Measurements from ENCODE around the gene TMCO4.

Gene TMCO4

DNA sequence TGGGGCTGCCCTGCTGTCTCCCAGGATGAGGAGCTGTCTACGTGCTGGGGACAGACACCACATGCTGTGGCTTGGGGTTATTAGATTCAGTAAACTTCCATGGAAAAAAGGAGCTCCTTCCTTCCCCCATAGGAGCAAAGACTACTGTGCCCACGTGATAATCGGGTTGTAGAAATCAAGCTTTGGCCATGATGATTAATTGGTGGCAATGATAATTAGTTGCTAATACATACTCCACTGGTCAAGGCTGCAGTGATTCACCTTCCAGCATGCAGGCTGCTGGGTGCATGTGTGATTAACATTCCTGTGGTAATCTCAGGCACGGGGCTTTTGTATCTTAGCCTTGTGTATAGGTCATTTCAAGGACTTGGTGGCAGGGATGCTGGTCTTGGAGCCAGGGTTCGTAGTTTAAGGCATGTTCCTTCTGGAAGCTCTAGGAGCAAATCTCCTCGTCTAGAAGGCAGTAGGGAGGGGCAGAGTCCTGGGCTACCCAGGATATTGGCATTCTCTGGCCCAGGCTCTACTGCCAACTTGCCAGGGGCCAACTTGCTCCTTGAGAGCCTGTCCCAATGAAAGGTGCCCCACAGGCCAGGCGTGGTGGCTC lies 41.4 kb downstream of the TMCO4 start:
- peaks cover 3% of the 10 kb centered on the region for H3K9me3 Mint-ChIP-seq
- H3K27me3 Mint-ChIP-seq: no peaks in the 10 kb centered on the region
- ATAC-seq (ENCODE audit: low read depth) (no peak), DNase-seq (ENCODE audit: low spot score in 2 of 2) (no peak)
- H3K4me1 Mint-ChIP-seq: no peaks in the 10 kb centered on the region
- H3K27ac Mint-ChIP-seq: no peak overlapping the region
- peaks cover 23% of the 10 kb centered on the region for H3K36me3 Mint-ChIP-seq
- no peak overlapping the region for H3K4me3 Mint-ChIP-seq

DNA sequence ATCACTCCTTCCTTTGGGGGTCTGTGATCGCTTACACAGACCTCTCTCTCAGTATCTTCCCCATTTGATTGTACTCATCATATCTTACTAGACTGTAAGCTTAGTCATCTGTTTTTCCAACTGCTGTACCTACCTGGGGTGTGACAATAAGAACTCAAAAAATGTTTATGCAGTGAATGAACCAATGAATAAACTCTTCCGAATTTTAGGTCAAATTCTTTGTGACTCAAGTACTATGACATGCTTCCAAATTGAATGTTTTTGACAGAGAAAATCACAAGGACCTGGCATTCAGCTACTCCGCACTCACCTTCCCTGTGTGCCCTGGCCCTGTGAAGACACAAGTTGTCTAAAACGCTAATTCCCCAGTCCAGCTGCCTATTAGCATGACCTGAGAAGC lies 42.1 kb downstream of the TMCO4 start:
- peaks cover 3% of the 10 kb centered on the region for H3K9me3 Mint-ChIP-seq
- DNase-seq (ENCODE audit: low spot score in 2 of 2) (no peak), ATAC-seq (ENCODE audit: low read depth) (no peak)
- H3K27ac Mint-ChIP-seq: no peak overlapping the region
- H3K4me1 Mint-ChIP-seq: no peaks in the 10 kb centered on the region
- peaks cover 26% of the 10 kb centered on the region for H3K36me3 Mint-ChIP-seq
- no peak overlapping the region for H3K4me3 Mint-ChIP-seq
- no peaks in the 10 kb centered on the region for H3K27me3 Mint-ChIP-seq

DNA sequence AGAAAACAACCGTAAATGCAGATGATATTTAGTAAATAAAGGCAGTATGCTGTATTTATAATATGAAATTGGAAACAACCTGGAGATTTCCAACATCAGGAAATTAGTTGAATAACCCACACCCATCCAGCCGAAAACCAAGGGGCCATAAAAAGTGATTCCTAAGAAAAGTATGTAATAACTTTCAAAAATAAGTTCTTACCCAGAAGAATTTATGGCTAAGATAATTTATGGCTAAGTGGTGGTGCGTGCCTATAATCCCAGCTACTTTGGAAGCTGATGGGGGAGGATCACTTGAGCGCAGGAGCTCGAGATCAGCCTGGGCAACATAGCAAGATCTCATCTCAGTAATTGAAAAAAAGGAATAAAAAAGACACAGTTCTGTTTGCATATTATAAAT lies 43.2 kb downstream of the TMCO4 start:
- Mint-ChIP-seq H3K4me3 (no peak overlapping the region), H3K27ac (no peak overlapping the region), H3K27me3 (no peaks in the 10 kb centered on the region), H3K36me3 (peaks cover 33% of the 10 kb centered on the region), H3K4me1 (no peaks in the 10 kb centered on the region), H3K9me3 (peaks cover 3% of the 10 kb centered on the region)
- DNase-seq (ENCODE audit: low spot score in 2 of 2) (no peak), ATAC-seq (ENCODE audit: low read depth) (no peak)

DNA sequence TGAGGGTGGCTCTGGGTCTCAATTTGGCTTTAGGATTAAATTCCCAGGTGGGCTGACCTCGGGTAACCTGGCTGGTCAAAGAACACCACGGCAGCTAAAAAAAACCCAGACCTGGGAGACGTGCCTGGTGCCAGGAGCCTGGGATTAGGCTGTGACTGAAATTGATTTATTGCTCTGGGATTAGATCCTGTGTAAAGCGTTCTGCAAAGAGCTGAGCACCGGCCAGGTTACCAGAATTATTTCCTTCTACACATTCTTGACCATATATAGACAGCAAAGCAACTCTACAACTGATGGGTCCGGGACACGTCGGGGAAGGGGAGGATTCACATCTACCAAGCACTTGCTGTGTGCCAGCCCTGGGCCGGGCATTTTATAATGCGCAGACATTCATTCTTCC lies 45.2 kb downstream of the TMCO4 start:
- H3K4me3 Mint-ChIP-seq: no peak overlapping the region
- H3K4me1 Mint-ChIP-seq: no peaks in the 10 kb centered on the region
- H3K27me3 Mint-ChIP-seq: no peaks in the 10 kb centered on the region
- peaks cover 40% of the 10 kb centered on the region for H3K36me3 Mint-ChIP-seq
- peaks cover 5% of the 10 kb centered on the region for H3K9me3 Mint-ChIP-seq
- no peak overlapping the region for H3K27ac Mint-ChIP-seq
- ATAC-seq (ENCODE audit: low read depth) (no peak), DNase-seq (ENCODE audit: low spot score in 2 of 2) (no peak)

DNA sequence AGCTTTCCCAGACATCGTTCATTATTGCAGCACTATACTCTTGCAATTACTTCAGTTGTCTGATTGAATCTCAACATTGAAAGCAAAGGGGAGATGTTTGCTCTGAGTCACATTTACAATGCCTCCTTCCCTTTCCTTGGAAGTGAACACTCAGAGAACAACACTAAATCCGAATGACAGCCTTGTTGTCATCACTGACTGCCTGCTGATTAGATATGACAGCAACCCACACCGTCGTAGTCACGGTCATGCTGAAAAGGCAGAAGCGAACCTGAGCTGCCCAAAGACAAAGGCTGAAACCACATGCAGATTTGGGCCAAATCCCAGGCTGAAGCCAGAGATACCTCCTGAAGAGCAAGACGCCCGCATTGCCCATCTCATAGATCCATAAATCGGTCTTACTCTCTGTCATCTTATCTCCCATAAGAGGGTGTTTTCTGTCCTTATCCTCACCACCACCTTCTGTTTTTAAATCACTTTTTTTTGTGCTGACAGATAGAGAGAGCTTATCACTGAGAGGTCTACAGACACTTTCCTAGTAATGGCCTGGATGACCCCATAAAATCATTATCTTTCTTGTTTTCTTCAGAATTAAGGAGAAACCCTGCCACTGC lies 47.5 kb downstream of the TMCO4 start:
- no peaks in the 10 kb centered on the region for H3K27me3 Mint-ChIP-seq
- no peak overlapping the region for H3K4me3 Mint-ChIP-seq
- peaks cover 2% of the 10 kb centered on the region for H3K9me3 Mint-ChIP-seq
- no peak overlapping the region for H3K27ac Mint-ChIP-seq
- ATAC-seq (ENCODE audit: low read depth) (no peak), DNase-seq (ENCODE audit: low spot score in 2 of 2) (no peak)
- H3K36me3 Mint-ChIP-seq: peaks cover 33% of the 10 kb centered on the region
- no peaks in the 10 kb centered on the region for H3K4me1 Mint-ChIP-seq

DNA sequence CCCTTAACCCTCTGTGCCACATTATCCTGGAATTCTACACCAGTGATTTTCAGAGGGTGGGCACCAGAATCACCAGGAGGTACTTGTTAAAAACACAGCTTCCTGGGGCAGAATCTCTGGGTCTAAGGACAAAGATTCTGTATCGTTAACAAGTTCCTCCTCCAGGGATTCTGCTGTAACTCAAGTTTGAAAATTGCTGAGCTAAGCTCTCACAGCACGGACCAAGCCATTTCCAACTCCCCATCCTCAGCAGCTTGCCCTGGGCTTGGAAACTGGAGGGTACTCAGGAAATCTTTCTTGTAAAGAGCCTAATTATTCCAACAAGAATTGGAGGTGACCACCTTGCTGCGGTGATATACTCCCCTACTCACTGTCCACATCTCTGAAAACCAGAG lies 48.8 kb downstream of the TMCO4 start:
- Mint-ChIP-seq H3K36me3 (peaks cover 37% of the 10 kb centered on the region), H3K4me1 (no peaks in the 10 kb centered on the region), H3K9me3 (peaks cover 2% of the 10 kb centered on the region), H3K4me3 (no peak overlapping the region), H3K27me3 (no peaks in the 10 kb centered on the region), H3K27ac (no peak overlapping the region)
- ATAC-seq (ENCODE audit: low read depth) (no peak), DNase-seq (ENCODE audit: low spot score in 2 of 2) (no peak)

DNA sequence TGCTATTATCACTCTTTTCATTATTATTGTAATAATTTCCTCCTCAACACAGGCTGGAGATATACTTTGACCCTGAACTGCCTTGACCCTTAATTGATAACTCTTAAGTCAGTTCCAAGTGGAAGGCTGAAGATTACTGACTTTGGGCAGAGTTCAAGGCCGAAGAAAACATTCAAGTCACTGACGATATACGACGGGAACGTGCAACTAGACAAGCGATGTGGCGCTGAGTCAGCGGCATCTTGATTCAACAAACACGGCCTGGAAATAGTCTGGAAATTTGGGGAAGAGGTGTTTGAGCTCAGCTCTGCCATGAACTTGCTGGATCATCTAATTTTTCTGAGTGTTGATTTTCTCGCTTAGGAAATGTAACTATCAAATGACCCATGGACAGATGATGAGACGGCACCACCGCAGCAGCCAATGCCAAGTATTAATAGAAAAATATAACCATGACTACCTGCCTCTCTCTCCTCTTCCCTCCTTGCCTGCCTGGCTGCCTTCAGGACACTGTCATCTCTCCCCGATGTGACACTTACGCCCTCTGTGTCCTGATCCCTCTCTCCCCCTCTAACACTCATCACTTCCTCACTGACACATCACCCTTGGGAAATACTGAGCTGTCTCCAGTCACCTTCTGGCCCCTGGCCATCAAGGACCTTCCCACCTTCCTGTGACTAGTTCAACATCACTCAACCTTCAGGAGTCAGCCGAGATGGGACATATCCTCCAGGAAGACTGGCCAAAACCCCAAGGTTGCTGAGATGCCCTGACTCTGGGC lies 49.4 kb downstream of the TMCO4 start:
- H3K9me3 Mint-ChIP-seq: peaks cover 2% of the 10 kb centered on the region
- ATAC-seq (ENCODE audit: low read depth): no peak
- H3K4me1 Mint-ChIP-seq: no peaks in the 10 kb centered on the region
- no peak overlapping the region for H3K4me3 Mint-ChIP-seq
- DNase-seq (ENCODE audit: low spot score in 2 of 2): no peak
- no peak overlapping the region for H3K27ac Mint-ChIP-seq
- no peaks in the 10 kb centered on the region for H3K27me3 Mint-ChIP-seq
- H3K36me3 Mint-ChIP-seq: peaks cover 40% of the 10 kb centered on the region

DNA sequence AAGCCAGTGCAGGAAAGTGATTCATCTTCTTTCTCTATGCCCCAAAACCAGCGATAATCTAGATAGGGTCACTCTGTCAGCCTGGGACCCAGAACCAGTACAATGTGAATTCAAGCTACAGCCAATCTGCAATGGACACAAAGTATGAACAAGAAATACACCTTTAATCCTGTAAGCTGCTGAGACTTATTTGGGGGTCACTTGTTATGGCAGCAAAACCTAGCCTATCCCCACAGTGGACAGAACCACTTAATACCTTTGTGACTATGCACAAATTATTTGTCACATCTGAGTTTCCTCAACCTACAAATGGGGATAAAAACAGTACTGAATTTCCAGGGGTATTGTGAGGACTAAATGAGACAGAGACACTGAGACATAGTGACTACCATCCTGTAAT lies 50.0 kb downstream of the TMCO4 start:
- Mint-ChIP-seq H3K27me3 (no peaks in the 10 kb centered on the region), H3K9me3 (peaks cover 2% of the 10 kb centered on the region), H3K4me1 (no peaks in the 10 kb centered on the region), H3K36me3 (peaks cover 44% of the 10 kb centered on the region), H3K4me3 (no peak overlapping the region), H3K27ac (no peak overlapping the region)
- no peak for ATAC-seq (ENCODE audit: low read depth)
- no peak for DNase-seq (ENCODE audit: low spot score in 2 of 2)

DNA sequence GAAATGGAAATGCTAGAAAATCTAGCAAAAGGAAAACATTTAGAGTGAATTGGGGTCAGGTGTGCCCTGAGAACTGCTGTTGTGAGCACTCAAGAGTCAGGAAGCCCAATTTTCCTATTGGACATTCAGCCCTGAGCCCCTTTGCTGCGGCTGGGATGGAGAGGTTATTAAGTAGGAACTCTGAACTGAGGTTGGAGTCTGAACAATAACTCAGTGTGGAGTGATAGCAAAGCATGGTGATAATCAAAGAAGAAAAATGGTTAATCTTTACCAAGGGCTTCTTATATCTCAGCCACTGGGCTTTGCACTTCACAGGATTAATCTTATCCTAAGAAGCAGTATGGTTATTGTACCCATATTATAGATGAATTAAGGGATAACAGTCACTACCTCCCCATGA lies 52.0 kb downstream of the TMCO4 start:
- ATAC-seq (ENCODE audit: low read depth) (no peak), DNase-seq (ENCODE audit: low spot score in 2 of 2) (no peak)
- H3K9me3 Mint-ChIP-seq: peaks cover 2% of the 10 kb centered on the region
- H3K27me3 Mint-ChIP-seq: no peaks in the 10 kb centered on the region
- H3K27ac Mint-ChIP-seq: no peak overlapping the region
- no peaks in the 10 kb centered on the region for H3K4me1 Mint-ChIP-seq
- H3K36me3 Mint-ChIP-seq: peaks cover 53% of the 10 kb centered on the region
- no peak overlapping the region for H3K4me3 Mint-ChIP-seq

DNA sequence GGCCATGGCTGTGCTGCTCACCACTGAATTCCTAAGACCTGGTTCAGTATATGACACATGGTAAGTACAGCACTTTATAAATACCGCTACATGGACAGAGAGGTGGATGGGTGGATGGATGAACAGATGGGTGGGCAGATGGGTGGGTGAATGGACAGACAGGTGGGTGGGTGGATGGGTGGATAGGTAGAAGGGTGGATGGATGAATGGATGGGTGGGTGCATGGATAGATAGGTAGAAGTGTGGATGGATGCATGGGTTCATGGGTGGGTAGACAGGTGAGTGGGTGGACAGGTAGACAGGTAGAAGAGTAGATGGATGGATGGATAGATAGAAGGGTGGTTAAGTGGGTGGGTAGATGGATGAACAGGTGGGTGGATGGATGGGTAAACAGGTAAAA lies 54.8 kb downstream of the TMCO4 start:
- no peak for DNase-seq (ENCODE audit: low spot score in 2 of 2)
- H3K36me3 Mint-ChIP-seq: peaks cover 51% of the 10 kb centered on the region
- no peak overlapping the region for H3K27ac Mint-ChIP-seq
- H3K4me1 Mint-ChIP-seq: no peaks in the 10 kb centered on the region
- no peaks in the 10 kb centered on the region for H3K27me3 Mint-ChIP-seq
- no peak for ATAC-seq (ENCODE audit: low read depth)
- H3K4me3 Mint-ChIP-seq: no peak overlapping the region
- H3K9me3 Mint-ChIP-seq: no peaks in the 10 kb centered on the region

DNA sequence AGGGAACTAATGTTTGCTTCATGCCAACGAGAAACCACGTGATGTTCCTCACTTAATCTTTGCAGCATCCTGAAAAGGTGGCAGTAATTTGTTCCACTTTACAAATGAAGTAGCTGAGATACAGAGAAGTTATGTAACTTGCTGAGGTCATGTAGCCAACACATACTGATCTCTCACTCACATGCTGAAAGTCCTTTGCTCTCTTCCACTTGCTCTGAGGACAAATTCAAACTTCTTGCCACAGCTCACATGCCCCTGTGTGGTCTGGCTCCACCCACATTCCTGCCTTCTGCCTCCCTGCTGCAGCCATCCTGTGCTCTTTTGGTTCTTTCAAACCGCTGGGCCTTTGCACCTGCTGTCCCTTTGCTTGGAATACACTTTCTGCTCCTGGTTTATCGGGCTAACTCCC lies 55.4 kb downstream of the TMCO4 start:
- Mint-ChIP-seq H3K27ac (no peak overlapping the region), H3K4me1 (no peaks in the 10 kb centered on the region), H3K27me3 (no peaks in the 10 kb centered on the region), H3K4me3 (no peak overlapping the region), H3K36me3 (peaks cover 54% of the 10 kb centered on the region), H3K9me3 (no peaks in the 10 kb centered on the region)
- DNase-seq (ENCODE audit: low spot score in 2 of 2) (no peak), ATAC-seq (ENCODE audit: low read depth) (no peak)

DNA sequence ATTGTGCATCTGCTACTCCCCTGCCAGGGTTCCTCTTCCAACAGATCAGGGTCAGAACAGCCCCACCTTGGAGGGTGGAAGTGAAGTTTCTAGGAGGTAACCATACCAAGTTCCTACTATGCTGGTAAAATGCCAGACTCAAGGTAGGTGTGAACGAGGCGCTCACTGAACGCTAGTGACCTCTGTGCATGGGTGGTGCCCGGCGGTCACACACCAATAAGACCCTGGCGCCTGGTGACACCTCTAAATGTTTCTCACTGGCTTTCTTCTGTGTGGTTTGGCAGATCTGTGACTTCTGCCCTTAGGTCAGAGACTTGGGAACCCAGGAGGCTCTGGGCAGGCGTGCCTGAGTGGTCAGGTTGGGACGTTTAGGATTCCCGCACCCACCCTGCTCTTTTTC lies 55.9 kb downstream of the TMCO4 start:
- Mint-ChIP-seq H3K9me3 (no peaks in the 10 kb centered on the region), H3K4me1 (no peaks in the 10 kb centered on the region), H3K27ac (no peak overlapping the region), H3K27me3 (no peaks in the 10 kb centered on the region), H3K36me3 (peaks cover 58% of the 10 kb centered on the region), H3K4me3 (no peak overlapping the region)
- ATAC-seq (ENCODE audit: low read depth) (no peak), DNase-seq (ENCODE audit: low spot score in 2 of 2) (no peak)

DNA sequence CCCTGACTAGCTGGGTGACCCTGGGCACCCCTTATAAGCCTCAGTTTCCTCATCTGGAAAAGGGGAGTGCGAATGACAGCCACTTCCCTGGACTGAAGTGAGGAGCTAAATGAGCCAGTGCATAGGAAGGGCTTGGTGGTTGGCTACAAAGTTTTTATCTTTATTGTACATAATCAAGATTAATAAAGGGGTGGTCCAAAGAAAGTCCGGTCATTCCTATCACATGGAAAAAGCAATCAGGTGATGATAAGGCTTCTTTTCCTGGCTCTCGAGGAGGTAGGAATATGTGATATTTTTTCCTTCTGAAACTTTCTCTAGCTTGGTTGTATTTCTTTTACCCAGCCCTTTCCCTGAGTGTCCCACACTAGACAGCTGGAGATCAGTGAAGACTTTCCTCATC lies 56.5 kb downstream of the TMCO4 start:
- H3K36me3 Mint-ChIP-seq: peaks cover 58% of the 10 kb centered on the region
- DNase-seq (ENCODE audit: low spot score in 2 of 2): no peak
- no peaks in the 10 kb centered on the region for H3K27me3 Mint-ChIP-seq
- no peaks in the 10 kb centered on the region for H3K9me3 Mint-ChIP-seq
- no peak overlapping the region for H3K4me3 Mint-ChIP-seq
- H3K27ac Mint-ChIP-seq: no peak overlapping the region
- no peaks in the 10 kb centered on the region for H3K4me1 Mint-ChIP-seq
- ATAC-seq (ENCODE audit: low read depth): no peak

DNA sequence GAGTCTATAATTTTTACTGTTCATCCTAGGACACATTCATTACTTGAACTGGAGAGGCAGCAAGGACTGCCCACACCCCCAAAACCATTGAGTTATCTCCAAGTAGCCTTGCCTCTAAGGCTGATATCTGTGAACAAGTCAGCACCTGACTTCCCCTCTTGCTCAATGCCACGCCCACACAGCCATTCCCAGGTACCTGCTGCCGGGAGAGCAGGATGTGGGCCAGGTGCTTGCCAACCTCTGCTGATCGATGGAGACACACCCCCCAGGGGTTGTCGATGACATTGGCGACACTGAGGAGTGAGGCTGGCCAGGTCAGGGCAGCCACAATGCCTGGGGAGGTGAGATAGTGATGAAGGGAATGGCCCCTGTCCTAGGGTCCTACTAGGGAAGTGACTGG lies 60.1 kb downstream of the TMCO4 start:
- Mint-ChIP-seq H3K27me3 (no peaks in the 10 kb centered on the region), H3K27ac (no peak overlapping the region), H3K4me3 (no peak overlapping the region), H3K36me3 (peaks cover 49% of the 10 kb centered on the region), H3K4me1 (no peaks in the 10 kb centered on the region), H3K9me3 (no peaks in the 10 kb centered on the region)
- ATAC-seq (ENCODE audit: low read depth): no peak
- no peak for DNase-seq (ENCODE audit: low spot score in 2 of 2)

DNA sequence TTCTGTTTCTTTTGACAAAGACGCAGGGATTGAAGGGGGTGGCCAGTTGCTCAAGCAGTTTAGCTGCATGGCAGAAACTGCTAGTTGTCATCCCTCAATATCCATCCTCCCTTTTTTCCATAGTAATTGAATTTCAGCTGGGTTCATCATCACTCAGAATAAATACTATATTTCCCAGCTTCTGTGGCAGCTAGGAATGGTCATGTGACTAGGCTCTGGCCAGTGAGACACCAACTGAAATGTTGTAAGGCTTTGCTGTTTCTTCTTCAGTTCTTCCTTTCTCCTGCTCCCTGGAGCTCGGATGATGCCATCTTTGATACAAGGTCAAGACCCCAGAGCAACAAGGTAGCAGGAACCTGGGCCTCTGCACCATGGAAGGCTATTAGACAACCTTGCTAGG lies 61.0 kb downstream of the TMCO4 start:
- Mint-ChIP-seq H3K36me3 (peaks cover 47% of the 10 kb centered on the region), H3K9me3 (no peaks in the 10 kb centered on the region), H3K4me1 (no peaks in the 10 kb centered on the region), H3K4me3 (no peak overlapping the region), H3K27me3 (no peaks in the 10 kb centered on the region), H3K27ac (no peak overlapping the region)
- ATAC-seq (ENCODE audit: low read depth) (no peak), DNase-seq (ENCODE audit: low spot score in 2 of 2) (no peak)
